ENCODE data around the gene NDUFV2.
A peak's percentile ranks its signal among the peaks of the same experiment; 100 is the strongest.
"Not testable (repeated sequence)": the region's sequence is repeated elsewhere in the genome, so short reads cannot be mapped to it uniquely, and the experiment has no call there.

The NDUFV2 gene

DNA sequence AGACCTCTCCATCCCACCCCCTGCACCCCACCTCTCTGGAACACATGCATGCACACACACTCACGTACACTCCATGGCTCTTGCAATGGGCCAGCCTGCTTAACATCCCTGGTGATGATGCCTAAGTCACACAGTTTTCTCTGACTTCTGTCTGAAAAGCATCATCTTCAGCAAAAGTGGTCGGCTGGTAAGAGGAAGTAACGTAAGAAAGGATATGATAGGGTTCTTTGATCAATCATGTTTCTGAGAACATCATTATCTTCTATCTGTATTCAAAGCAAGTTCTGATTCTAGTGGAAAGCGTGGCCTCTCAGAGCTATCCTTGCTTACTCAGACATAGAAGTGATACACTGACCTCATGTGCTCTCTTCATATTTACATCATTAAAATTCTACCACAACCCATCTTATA is 11.4 kb upstream of the NDUFV2 start:
- DNase-seq, result no peak

DNA sequence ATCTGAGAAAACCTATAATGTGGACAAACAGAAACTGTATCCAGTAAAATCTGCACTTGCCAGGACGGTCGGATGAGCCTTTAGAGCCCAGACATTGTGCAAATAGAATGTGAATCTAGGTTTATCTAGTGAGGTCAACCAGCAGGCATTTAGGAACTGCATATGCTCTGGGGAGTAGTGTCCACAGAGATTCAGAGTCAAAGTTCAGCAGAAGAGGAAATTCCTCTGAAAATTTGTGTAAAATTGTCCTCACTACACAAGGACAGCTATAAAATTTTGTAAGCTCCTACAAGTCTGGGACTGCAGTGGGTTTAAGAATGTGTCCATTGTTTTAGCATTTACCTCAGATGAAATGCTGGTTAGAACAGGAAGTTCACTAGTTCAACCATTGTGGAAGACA is 9.8 kb upstream of the NDUFV2 start:
- no peak for DNase-seq

DNA sequence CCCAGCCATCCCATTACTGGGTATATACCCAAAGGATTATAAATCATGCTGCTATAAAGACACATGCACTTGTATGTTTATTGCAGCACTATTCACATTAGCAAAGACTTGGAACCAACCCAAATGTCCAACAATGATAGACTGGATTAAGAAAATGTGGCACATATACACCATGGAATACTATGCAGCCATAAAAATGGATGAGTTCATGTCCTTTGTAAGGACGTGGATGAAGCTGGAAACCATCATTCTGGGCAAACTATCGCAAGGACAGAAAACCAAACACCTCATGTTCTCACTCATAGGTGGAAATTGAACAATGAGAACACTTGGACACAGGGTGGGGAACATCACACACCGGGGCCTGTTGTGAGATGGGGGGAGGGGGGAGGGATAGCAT is 9.4 kb upstream of the NDUFV2 start:
- DNase-seq, result not testable (repeated sequence)

DNA sequence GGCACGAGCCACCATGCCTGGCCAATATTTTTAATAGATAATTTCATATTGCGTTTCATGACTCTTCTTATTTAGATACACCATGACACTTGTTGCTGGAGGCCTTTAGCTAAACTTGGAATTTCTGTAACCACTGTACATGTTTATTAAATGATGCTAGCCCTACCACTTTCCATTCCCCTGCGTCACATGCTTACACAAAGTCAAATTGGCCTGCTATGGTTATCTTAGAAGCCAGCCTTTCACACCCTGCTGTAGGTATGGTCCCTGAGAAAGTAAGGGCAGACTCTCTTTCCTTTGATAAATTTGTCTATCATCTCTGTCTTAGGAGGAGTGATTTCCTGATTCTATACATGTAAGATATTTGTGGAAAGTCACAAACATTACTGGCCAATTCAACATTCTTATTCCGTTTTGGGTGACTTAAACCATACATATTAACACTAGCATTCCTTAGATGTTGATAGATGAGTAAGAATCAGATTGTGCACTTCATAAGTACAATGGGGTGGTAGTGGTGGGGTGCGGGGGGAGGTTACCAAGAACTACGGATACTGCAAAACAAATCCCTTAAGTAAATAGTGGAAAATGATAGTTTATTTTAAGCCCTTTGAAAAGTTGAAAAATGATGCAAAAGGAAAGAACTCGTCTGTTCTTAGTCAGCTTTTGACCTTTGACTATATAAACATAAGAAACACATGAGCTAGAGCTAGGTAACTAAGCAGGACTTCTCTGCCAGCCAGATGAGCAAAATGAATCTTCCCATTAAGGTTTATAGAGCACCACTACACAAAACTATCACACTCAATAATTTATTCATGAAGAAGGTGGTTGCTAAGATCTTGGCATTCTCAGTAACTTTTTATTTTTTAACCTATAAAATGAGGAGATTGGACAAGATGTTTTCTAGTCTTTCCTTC is 7.9 kb upstream of the NDUFV2 start:
- DNase-seq, result no peak

DNA sequence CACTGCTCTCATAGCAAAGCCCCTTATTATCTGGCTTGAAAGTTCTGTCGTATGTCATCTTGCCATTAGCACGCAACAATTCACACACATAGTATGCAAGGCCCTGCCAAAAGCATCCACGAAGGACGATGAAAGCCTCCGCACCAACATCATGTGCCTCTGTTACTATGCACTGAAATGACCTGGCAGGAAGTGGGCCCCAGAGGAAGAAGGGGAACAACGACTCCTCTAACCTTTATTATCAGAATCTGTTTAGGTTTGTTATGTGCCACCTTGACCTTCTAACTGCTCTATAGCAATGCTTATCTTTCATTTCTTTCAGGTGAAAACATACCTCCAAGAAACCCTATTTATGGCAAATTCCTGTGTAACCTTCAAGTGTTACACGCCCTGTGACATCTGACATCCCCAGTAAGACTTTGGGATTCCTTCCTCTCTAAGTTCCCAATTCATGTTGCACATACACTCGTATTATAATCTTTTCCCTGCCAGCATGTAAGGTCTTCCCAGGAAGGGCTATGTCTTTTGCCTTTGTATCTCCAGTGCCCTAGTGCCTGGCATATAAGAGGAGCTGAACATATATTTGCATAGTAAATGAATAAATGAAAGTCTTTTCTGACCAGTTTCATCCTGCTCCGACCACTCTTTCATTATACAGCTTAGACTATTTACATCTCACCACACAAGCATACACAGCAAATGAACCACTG is 7.0 kb upstream of the NDUFV2 start:
- no peak for DNase-seq

DNA sequence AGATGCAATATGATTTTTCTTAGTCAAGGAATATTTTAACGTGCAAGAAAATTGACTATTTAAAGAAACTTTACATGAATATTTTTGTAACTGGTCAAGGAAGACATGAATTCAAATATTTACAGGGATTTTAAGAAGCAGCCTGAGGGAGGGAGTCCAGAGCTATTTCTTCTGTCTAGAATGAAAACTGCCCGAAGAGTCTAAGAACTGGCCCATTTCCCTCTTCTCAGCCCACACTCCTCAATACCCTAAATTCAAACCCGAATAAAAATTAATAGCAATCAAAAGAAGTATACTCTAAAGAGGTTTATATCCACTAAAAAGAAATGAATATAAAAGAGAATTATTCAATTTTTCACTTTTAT is 6.5 kb upstream of the NDUFV2 start:
- no peak for DNase-seq

DNA sequence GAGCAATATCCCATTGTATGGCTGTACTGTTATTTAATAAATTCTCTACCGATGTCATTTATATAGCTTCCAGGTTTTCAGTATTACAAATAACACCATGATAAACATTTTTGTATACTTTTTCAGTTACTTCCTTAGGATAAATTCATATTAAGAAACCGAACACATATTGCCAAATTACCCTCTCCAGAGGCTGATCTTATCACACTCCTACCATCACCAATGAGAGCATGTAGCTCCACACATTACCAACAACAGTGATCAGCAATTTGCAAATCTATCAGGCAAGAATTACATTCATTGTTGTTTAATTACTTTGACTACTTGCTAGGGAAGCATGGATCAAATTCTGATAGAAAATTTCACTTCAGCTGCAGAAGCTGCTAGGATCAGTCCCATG is 5.8 kb upstream of the NDUFV2 start:
- DNase-seq, result no peak

DNA sequence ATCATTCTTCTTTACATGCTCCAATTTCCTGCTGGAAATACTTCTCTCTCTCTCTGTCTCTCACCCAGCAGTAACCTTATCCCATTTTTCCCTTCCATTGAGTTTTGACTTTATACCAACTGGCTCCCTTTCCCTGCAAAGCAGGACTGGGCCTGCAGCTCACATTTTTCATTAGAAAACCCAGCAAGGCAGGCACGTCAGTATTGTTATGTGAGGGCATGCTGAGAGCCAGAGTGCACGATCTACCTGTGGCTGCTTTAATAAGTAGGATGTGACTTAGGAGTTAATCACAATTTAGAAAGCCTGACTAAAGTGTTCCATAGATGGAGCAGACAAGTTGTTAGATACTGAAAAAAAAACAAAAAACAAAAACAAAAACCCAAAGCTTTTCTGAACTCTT is 5.2 kb upstream of the NDUFV2 start:
- no peak for DNase-seq

DNA sequence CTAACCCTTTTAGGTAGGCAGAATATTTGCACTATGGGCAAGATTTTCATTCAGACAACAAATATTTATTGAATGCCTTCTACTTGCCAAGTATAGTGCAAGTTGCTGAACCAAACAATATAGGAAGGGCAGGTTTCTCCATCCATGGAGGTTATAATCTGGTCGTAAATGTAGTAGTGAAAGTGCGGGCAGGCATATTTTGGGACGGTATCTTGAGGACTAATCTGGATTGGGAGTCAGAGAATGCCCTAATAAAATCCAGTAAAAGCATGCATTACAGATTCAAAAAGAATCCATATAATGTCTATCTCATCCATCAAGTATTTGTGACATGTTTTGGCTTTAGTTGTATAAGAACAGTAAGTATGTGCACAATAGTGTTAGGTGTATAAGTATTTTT is 1.7 kb upstream of the NDUFV2 start:
- DNase-seq, result no peak

DNA sequence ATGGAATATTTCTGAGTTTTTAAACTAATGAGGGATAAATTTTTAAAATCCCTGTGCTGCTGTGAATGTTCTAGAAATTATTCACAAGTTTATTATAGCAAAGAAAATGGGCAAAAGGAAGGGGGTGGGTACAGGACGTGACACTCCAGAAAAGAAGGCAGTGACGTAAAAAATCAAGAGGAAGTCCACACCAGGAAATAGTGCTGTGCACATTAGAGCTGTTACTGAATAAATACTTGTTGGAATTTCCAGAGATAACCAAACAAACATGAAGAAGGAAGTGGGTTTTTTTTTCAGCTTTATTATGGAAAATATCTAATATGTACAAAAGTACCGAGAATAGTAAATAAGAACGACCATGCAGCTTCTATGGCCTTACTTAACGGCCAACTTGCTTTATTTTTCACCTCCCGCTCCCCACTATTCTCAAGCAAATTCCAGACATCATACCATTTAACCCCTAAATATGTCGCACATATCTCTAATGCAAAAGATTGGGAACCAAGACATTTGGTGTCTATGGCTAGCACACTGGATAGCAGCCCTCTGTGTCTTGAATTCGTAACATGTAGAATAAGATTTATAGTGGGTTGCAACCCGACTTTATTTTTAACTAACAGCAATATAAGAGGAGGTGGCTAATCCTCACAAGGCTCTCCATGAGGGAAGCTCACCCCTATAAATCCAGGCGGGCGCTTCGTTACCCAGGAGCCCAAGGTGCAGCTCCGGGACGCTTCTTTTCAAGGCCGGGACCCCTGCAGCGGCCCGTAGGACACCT is 580 bp upstream of the NDUFV2 start:
- DNase-seq, result peak; percentile 24 to 59

DNA sequence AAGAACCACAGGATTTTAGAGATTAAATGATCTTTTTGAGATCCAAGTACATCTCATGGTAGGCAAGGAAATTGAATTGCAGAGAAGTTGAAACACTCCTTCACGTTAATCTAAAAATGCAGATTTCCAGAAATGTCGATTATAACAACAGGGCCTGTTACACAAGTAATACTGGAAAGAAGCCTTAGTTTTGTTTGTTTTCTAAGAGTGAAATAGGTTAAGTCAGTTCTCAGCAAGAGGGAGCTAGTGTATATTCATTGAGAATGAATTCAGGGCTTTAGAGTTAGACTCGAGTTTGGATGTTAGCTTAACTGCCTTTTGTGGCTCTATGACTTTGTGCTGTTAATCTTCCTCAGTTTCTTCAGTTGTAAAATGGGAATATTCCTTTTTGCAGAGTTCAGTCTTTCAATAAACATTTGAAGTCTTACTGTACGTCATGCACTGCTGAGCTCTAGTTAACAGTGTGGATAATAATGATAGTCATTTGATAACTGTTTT is 926 bp downstream of the NDUFV2 start:
- peak in 1 of 2 experiments; percentile 16 for DNase-seq

DNA sequence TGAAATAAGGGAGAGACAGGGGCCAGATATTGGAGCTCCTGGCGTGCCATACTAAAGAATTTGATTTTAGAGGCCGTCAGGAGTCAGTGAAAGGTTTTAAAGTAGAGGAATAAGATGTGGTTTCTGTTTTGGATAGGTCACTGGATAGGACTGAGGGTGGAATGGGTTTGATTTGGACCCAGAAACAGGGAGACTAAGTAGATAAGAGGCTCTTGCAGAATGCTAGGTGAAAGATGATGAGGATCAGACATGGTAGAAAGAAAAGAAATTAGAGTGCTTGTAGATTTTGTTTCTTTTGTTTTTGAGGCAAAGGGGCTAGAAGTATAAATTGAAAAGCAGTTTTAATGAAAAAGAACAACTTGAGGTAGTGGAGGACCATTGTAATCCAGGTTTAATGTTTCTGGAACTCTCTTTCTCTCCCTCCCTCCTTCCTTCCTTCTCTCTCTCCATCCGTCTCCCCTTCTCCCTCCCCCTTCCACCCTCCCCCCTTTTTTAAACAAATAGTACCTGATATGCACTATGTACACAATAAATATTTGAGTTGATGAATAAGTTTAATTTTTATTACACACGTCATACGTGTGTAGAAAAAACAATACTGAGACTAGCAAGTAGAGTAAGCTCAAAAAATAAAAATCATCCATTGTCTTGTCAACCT is 1.9 kb downstream of the NDUFV2 start:
- DNase-seq, result no peak

DNA sequence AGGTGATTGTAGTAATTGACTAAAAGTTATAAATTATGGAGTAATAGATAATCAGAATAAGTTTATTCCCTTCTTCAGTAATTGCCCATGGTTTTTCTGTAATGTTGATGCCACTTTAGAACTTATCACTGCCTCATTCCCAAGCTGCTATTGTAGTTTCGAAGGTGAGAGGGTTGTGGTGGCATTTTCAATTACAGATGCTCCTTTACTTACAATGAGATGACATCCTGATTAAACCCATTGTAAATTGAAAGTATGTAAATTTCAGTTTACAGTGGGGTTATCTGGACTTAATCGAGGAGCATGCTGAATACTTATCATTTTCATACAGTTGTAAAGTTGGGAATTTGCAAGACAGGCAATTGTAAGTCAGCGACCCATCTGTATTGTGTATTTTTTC is 2.9 kb downstream of the NDUFV2 start:
- no peak for DNase-seq

DNA sequence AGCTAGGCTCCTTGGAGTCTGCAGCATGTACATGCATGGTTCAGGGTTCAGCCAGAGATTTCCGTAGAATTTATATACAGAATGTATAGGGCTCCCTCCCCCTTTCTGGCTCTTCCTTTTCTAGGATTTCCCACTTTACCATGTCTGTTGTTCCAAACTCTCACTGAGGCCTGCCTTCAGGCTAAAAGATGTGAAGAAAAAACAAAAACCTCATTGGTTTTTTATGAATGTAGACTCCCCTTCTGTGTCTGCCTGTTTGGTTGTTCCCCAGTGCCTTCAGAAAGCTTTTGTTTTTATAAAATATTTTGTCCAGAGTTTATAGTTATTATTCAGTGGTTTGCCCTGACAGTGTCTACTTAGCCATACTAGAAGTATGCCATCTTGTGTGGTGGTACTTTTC is 3.6 kb downstream of the NDUFV2 start:
- DNase-seq, result no peak

DNA sequence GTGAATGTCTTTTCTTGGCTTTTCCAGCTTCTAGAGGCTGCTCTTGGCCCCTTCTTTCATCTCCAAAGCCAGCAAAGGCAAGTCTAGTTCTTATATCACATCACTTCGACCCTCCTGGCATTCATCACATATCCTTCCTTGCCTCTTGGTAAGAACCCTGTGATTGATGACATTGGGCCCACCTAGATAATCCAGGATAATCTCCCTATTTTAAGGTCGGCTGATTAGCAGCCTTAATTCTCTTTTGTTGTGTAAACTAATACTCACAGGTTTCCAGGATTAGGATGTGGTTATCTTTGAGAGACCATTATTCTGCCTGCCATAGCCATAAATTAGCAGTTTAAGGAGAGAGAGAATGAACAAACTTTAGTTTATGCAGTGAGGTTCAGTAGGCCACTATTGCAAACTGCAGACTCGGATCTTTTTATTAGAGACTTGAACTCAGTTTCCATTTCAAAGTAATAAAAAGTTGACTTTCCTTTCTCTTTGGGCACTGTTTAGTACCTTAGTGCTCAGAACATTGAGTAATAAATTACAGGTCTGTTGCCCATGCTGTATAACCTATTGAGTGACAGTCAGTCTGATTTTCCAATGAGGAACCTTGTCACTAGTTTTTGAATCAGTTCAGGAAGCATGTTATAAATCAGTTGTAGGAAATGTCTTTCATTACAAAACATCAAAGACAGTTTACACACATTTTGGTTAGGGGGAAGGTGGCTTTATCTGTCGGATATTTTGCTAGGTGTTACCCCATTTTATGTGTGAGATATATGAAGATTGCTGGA is 4.5 kb downstream of the NDUFV2 start:
- no peak for DNase-seq

DNA sequence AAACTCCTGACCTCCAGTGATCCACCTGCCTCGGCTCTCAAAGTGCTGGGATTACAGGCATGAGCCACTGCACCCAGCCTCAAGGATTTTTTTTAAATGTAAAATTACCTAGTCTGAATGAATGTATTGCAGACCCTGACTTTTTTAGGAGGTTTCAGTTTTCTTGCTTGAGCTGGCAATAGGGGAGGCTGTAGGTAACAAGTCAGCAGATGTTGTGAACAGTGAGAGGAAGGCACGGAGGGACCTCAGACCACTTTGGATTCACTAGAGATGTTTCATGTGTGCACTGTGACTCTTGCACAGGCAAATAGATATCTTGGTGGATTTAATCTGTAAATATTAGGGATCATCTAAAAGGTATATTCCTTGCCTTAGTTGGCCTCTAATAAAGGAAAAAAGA is 6.4 kb downstream of the NDUFV2 start:
- DNase-seq, result no peak

DNA sequence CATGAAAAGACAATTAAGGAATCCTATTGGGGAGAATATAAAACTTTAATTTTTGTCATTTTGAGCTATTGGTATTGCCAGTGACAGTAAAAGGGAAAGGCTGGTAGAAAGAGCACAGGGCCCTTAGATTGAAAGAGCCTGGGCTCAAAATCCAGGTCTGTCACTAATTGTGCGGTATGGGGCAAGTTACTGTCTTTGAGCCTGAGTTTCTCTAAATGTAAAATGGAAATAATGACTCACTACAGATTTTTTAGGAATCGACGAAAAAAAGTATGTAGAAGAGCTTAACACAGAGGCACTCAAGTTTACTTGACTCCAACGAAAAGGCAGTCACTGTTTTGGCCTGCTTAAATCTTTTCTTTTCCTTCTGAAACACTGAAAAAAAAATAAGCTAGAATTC is 7.0 kb downstream of the NDUFV2 start:
- DNase-seq, result no peak

DNA sequence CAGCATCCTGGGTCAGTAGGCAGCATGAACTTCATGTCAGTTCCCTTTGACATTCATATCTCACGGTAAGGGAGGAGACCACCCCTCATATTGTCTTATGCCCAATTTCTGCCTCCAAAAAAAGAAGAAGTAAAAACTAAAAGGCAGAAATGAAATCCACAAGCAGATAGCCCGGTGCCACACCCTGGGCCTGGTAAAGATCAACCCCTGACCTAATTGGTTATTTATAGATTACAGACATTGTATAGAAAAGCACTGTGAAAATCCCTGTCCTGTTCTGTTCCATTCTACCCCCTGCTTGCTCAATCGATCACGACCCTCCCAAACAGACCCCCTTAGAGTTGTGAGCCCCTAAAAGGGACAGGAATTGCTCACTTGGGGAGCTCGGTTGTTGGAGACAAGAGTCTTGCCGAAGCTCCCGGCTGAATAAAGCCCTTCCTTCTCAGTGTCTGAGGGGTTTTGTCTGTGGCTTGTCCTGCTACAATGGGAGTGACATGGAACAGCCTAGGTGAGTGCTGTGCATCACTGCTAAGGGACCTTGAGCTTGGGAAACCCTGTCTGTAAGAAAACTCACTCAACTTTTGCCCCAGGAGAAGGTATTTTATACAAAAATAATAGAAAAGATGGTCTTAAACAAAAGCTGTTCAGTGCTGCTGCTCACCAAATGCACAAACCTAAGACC is 11.1 kb downstream of the NDUFV2 start:
- DNase-seq, result no peak

DNA sequence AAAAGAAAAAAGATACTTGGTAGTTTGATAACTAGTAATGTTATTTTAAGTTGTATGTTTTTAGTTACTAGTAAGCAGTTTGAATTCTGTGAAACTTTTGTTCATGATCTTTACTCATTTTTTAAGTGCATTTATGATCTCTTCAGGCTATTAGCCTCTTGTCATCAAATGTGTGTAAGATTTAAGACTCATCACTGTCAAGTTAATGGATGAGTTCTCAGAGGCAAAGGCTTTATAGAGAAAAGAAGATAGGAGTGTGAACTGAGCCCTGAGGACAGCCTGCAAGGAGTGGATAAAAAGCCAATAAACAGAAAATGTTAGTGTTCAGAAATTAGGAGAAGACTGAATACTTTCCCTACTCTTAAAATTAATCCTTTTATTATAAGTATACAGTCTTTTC is 13.5 kb downstream of the NDUFV2 start:
- no peak for DNase-seq

DNA sequence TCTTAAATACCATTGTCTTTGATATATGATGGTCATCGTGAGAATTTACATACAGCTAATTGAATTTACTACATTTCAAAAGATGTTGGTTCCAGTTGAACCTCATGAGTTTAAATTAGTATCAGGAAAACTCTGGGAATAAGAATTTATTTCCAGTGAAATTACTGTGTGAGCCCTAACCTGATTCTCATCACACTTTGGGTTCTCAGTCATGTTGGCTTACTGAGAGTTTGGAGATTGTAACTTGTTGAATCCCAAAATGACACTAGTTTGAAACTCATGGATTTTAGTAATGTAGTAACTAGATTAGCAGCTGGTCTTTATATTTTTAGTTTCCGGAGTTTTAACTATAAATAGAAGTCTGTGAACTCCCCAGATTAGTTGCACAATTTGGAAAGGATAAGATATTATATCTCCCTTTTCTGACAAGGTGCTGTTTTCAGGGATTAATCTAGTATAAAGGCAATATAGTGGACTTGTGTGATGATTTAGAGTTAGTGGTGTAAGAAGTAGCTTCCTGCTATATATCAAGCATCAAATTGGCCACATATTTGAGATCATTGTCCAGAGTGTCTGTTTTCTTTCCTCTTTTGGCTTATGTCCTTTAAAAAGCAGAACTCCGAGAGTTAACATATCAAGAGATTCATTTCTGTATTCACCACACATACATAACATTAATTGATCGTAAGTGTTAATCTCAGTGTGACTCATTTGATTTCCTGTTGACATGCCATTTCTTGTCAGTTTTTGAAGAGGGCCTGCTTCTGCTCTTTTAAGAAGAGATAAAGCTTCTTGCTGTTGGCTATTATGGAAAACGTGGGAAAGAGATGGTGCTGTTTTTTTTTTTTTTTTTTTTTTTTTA is 15.7 kb downstream of the NDUFV2 start:
- DNase-seq, result no peak

Measured in NCI-H2081 (cell line).